ENCODE measurements around the gene LCE2C. TPM values are rescaled to one million over a fixed set of nuclear protein-coding genes. Genes with fewer than 3 reads are reported as not detected.

Gene LCE2C
- polyA plus RNA-seq, 4 donors, result not detected

DNA sequence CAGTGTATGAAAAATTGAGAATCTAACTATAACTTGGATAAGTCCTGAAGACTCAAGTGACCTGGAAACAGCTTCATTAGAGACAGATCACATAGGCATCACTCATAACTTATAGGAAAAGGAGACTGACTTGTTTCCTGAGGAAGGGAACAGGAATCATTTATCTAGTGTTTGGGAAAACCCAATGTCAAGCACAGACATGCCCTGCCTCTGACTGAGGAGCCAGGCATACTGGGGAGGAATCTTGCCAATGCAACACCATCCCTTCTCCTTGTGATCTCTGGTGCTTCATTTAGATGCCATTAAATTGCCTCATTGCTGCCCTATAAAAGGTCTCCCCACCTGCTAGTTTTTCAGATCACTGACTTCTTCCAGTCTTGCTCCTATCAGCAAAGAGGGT, 43.2 kb downstream of the LCE2C start:
- no peak for DNase-seq (ENCODE audit: low read depth in 4 of 4, low spot score in 3 of 4)

DNA sequence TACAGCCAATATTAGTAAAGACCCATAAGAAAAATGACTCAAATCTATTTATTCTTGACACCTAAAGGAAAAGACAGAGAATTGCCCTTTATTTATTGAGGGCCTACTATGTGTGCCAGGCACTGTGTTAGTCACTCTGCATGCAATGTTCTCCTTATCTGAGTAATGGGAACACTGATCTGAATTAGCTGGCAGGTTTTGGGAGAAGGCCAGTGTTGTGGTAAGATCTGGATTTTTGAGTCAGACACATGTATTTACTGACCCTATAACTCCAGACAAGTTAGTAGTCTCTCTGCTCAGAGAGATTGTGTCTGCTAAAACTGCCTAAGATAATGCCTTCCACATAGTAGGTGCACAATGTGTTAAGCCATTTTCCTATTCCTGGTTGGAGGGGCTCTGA, 50.2 kb downstream of the LCE2C start:
- no peak for DNase-seq (ENCODE audit: low read depth in 4 of 4, low spot score in 3 of 4)

Other genes starting within 250 kb of the LCE2C start
- not detected for gene LCE5A, start 164.5 kb upstream of the LCE2C start, polyA plus RNA-seq (ENCODE audit: insufficient read length in 4 of 4)
- not detected for gene CRCT1, start 160.8 kb upstream of the LCE2C start, polyA plus RNA-seq (ENCODE audit: insufficient read length in 4 of 4)
- gene LCE3E, start 108.5 kb upstream of the LCE2C start, polyA plus RNA-seq (ENCODE audit: insufficient read length in 4 of 4), result not detected
- gene LCE3D, start 94.8 kb upstream of the LCE2C start, polyA plus RNA-seq (ENCODE audit: insufficient read length in 4 of 4), result not detected
- gene LCE3C, start 75.0 kb upstream of the LCE2C start, polyA plus RNA-seq (ENCODE audit: insufficient read length in 4 of 4), result not detected
- not detected for gene LCE3B, start 61.5 kb upstream of the LCE2C start, polyA plus RNA-seq (ENCODE audit: insufficient read length in 4 of 4)
- gene LCE3A, start 52.2 kb upstream of the LCE2C start, polyA plus RNA-seq (ENCODE audit: insufficient read length in 4 of 4), result not detected
- not detected for gene LCE2D, start 11.9 kb upstream of the LCE2C start, polyA plus RNA-seq (ENCODE audit: insufficient read length in 4 of 4)
- gene LCE2B, start 10.8 kb downstream of the LCE2C start, polyA plus RNA-seq (ENCODE audit: insufficient read length in 4 of 4), result not detected
- not detected for gene LCE2A, start 23.1 kb downstream of the LCE2C start, polyA plus RNA-seq (ENCODE audit: insufficient read length in 4 of 4)
- not detected for gene LCE4A, start 32.9 kb downstream of the LCE2C start, polyA plus RNA-seq (ENCODE audit: insufficient read length in 4 of 4)
- not detected for gene KPRP, start 82.7 kb downstream of the LCE2C start, polyA plus RNA-seq (ENCODE audit: insufficient read length in 4 of 4)
- gene LCE1F, start 99.9 kb downstream of the LCE2C start, polyA plus RNA-seq (ENCODE audit: insufficient read length in 4 of 4), result not detected
- gene LCE1E, start 111.0 kb downstream of the LCE2C start, polyA plus RNA-seq (ENCODE audit: insufficient read length in 4 of 4), result not detected
- gene LCE1D, start 121.4 kb downstream of the LCE2C start, polyA plus RNA-seq (ENCODE audit: insufficient read length in 4 of 4), result not detected
- not detected for gene LCE1C, start 131.4 kb downstream of the LCE2C start, polyA plus RNA-seq (ENCODE audit: insufficient read length in 4 of 4)
- not detected for gene LCE1B, start 136.7 kb downstream of the LCE2C start, polyA plus RNA-seq (ENCODE audit: insufficient read length in 4 of 4)
- gene LCE1A, start 152.2 kb downstream of the LCE2C start, polyA plus RNA-seq (ENCODE audit: insufficient read length in 4 of 4), result not detected
- gene LCE6A, start 167.6 kb downstream of the LCE2C start, polyA plus RNA-seq (ENCODE audit: insufficient read length in 4 of 4), result not detected
- not detected for gene LCE7A, start 184.7 kb downstream of the LCE2C start, polyA plus RNA-seq (ENCODE audit: insufficient read length in 4 of 4)
- gene SMCP, start 203.0 kb downstream of the LCE2C start, polyA plus RNA-seq (ENCODE audit: insufficient read length in 4 of 4), result not detected
- under 1 TPM in 3 of 4 donors, not detected in 1; 0.13 to 0.62 (median 0.37) TPM for gene IVL, start 233.3 kb downstream of the LCE2C start, polyA plus RNA-seq (ENCODE audit: insufficient read length in 4 of 4)

Data from left renal pelvis (tissue), 4 donors.